GM18868 (cell line): Measurements from ENCODE around the gene ELP2.

Source experiments
- ATAC-seq: cut with Tn5 transposase; IDR thresholded peaks from one replicate; pipeline ENCODE4 v1.9.1; 2021; ENCODE audit warnings: mild to moderate bottlenecking, moderate library complexity; ENCODE audit not compliant: unreplicated experiment

Gene ELP2

GRCh38 chr18:36212301-36213171 is 82.8 kb downstream of the ELP2 start:
- ATAC-seq, result no peak

GRCh38 chr18:36214811-36215210 is 85.1 kb downstream of the ELP2 start:
- no peak for ATAC-seq

GRCh38 chr18:36215577-36215976 is 85.9 kb downstream of the ELP2 start:
- ATAC-seq, result no peak

- no peak for ATAC-seq
These were observed 87.6 kb downstream of the ELP2 start for GRCh38 chr18:36217348-36217747.

GRCh38 chr18:36229188-36229587 is 99.5 kb downstream of the ELP2 start:
- ATAC-seq, result no peak
